ENCODE results near the gene FGD4.
"Not testable (repeated sequence)": the region's sequence is repeated elsewhere in the genome, so short reads cannot be mapped to it uniquely, and the experiment has no call there.

Gene FGD4

GRCh38 chr12:32496946-32497345 is 97.6 kb downstream of the FGD4 start:
- Histone ChIP-seq H2AFZ (ENCODE audit: low read depth, low read length) (no peak overlapping the region), H3K4me1 (ENCODE audit: insufficient read depth, low read length) (peaks cover 12% of the 10 kb centered on the region), H3K27me3 (ENCODE audit: insufficient read depth, low read length) (no peaks in the 10 kb centered on the region), H3K36me3 (ENCODE audit: insufficient read depth, low read length) (no peaks in the 10 kb centered on the region), H3K4me3 (ENCODE audit: low read length) (no peak overlapping the region), H3K9me3 (ENCODE audit: low read length) (no peaks in the 10 kb centered on the region)

DNA sequence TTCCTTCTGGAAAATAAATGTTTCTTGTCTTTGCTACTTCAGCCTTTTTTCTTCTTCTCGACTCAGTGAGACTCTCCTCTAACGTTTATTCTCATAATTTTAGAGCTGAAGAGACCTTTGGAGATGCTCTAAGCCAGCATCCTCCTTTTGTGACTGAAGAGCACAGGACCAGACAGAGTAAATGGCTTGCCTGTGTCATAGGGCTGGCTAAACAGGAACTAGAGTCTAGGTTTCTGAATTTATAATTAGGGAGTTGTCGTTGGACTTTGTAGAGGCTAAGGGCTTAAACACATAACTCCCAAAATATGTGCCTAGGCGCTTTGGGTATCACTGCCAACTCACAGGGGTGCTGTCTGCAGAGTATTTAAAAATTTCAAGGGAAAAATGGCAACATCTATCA is 98.5 kb downstream of the FGD4 start:
- Histone ChIP-seq H3K4me3 (ENCODE audit: low read length) (no peak overlapping the region), H3K36me3 (ENCODE audit: insufficient read depth, low read length) (no peaks in the 10 kb centered on the region), H2AFZ (ENCODE audit: low read depth, low read length) (no peak overlapping the region), H3K4me1 (ENCODE audit: insufficient read depth, low read length) (peaks cover 12% of the 10 kb centered on the region), H3K27me3 (ENCODE audit: insufficient read depth, low read length) (no peaks in the 10 kb centered on the region), H3K9me3 (ENCODE audit: low read length) (no peaks in the 10 kb centered on the region)

- H3K4me3 ChIP-seq (ENCODE audit: low read length), result no peak overlapping the region
- no peaks in the 10 kb centered on the region for H3K9me3 ChIP-seq (ENCODE audit: low read length)
- peaks cover 17% of the 10 kb centered on the region for H3K4me1 ChIP-seq (ENCODE audit: insufficient read depth, low read length)
- no peaks in the 10 kb centered on the region for H3K36me3 ChIP-seq (ENCODE audit: insufficient read depth, low read length)
- H2AFZ ChIP-seq (ENCODE audit: low read depth, low read length), result no peak overlapping the region
- H3K27me3 ChIP-seq (ENCODE audit: insufficient read depth, low read length), result no peaks in the 10 kb centered on the region
Observed at GRCh38 chr12:32499048-32499447, 99.7 kb downstream of the FGD4 start.

GRCh38 chr12:32501835-32502333 is 102.5 kb downstream of the FGD4 start:
- H3K27me3 ChIP-seq (ENCODE audit: insufficient read depth, low read length), result no peaks in the 10 kb centered on the region
- H3K9me3 ChIP-seq (ENCODE audit: low read length), result no peaks in the 10 kb centered on the region
- peak overlapping the region; percentile 92 for H3K4me3 ChIP-seq (ENCODE audit: low read length)
- no peaks in the 10 kb centered on the region for H3K36me3 ChIP-seq (ENCODE audit: insufficient read depth, low read length)
- peak overlapping the region; percentile 31 for H2AFZ ChIP-seq (ENCODE audit: low read depth, low read length)
- H3K4me1 ChIP-seq (ENCODE audit: insufficient read depth, low read length), result peaks cover 31% of the 10 kb centered on the region

DNA sequence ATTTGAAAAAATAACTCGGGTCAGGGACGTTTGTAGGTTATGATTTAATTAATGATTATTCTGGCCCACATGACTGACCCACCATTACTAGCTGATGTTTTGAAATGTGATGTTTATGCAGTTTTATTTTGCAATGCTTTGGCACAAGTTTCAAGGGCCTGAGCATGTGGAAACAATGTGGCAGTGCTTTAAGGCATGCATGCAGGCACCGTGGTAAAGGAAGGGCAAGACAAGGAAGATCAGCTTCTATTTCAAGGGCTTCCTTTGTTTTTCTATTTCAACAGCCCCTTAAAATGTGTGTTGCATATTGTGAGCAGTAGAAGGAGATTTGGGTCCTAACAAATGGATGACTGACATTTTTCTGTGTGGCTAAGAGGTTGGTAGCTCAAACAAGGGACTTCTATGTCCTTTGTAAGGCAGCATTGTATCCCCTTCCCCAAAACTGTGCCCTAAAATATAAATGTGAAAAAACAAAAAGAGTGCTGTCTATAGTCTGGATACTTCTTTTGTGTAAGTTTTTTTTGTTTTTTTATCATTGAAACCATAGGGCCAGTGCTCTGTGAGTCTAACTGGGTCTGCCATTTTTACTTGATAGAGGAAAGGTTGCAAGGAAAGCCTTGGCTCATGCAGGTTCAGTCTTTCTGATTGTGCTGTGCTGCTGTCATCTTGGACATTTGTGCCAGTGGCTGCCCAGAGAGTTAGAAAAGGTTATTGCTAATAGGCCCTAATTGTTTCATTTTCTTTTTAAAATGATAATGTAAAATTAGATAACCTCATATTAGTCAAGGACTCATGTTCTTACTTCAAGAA is 103.5 kb downstream of the FGD4 start:
- Histone ChIP-seq H3K4me3 (ENCODE audit: low read length) (peak overlapping the region; percentile 92), H3K36me3 (ENCODE audit: insufficient read depth, low read length) (no peaks in the 10 kb centered on the region), H3K9me3 (ENCODE audit: low read length) (no peaks in the 10 kb centered on the region), H2AFZ (ENCODE audit: low read depth, low read length) (peak overlapping the region; percentile 31), H3K27me3 (ENCODE audit: insufficient read depth, low read length) (no peaks in the 10 kb centered on the region), H3K4me1 (ENCODE audit: insufficient read depth, low read length) (peaks cover 31% of the 10 kb centered on the region)

DNA sequence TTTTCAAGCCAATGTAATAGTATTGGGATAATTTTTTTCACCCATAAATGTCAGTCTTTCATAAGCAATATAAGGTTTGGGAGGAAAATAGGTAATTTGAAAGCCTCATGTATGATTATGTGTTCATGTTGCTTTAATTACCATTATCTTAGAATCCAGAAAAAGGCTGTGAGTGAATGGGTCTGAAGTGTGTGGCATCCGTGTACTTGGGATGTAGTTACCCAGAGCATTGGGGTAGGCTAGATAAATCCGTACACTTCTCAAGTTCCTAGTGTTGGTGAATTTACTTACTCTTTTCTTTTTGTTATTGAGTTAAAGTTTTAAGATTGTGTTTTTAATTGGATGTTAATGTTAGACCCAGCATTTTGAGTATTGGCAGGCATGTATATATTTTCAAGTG is 104.4 kb downstream of the FGD4 start:
- Histone ChIP-seq H3K4me1 (ENCODE audit: insufficient read depth, low read length) (peaks cover 31% of the 10 kb centered on the region), H3K4me3 (ENCODE audit: low read length) (peak overlapping the region; percentile 92), H3K27me3 (ENCODE audit: insufficient read depth, low read length) (no peaks in the 10 kb centered on the region), H3K9me3 (ENCODE audit: low read length) (no peaks in the 10 kb centered on the region), H2AFZ (ENCODE audit: low read depth, low read length) (no peak overlapping the region), H3K36me3 (ENCODE audit: insufficient read depth, low read length) (no peaks in the 10 kb centered on the region)

GRCh38 chr12:32504591-32504990 is 105.2 kb downstream of the FGD4 start:
- peak overlapping the region; percentile 92 for H3K4me3 ChIP-seq (ENCODE audit: low read length)
- no peak overlapping the region for H2AFZ ChIP-seq (ENCODE audit: low read depth, low read length)

DNA sequence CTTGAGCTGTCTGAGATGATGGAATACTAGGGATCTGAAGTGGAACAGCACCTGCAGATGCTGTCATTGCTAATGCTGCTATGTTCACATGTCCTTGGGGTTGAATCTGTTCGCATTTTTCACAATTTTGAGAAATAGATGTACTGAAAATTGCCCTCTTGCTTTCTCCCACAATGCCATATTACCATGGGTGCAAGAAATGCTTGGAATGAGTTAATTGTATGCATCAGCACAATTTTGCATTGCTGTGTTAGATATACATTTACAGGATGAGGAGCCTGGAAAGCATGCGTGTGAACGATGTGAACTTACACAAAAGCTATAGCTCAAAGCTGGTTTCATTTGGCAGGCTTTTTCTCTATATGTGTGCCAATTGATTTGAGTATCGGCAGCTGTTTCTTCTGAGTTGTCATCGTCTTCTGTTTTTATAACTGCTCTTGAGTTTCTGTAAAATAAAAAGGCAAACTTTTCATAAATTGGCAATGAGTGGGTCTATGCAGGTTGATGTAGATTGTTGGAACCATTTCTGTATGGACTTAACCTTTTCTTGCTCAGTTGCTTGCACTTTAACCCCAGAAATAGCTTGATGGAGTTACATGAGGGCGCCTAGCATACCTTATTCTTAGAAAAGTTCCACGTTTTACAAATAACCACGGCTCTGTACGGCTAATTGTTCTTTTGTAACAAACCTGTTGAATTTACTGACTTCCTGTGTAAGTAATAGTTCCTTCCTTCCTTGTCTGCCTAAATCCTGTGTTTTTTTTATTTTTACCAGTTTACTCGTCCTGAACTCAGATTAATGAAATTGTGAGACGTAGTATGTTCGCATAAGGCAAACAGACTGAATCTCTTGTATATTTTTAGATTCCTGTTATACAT is 105.9 kb downstream of the FGD4 start:
- H2AFZ ChIP-seq (ENCODE audit: low read depth, low read length), result no peak overlapping the region
- peaks cover 31% of the 10 kb centered on the region for H3K4me1 ChIP-seq (ENCODE audit: insufficient read depth, low read length)
- no peaks in the 10 kb centered on the region for H3K9me3 ChIP-seq (ENCODE audit: low read length)
- H3K4me3 ChIP-seq (ENCODE audit: low read length), result peak overlapping the region; percentile 92
- H3K36me3 ChIP-seq (ENCODE audit: insufficient read depth, low read length), result no peaks in the 10 kb centered on the region
- H3K27me3 ChIP-seq (ENCODE audit: insufficient read depth, low read length), result no peaks in the 10 kb centered on the region

More at GRCh38 chr12:32504591-32504990, 105.2 kb downstream of the FGD4 start:
- no peaks in the 10 kb centered on the region for H3K36me3 ChIP-seq (ENCODE audit: insufficient read depth, low read length)
- peaks cover 31% of the 10 kb centered on the region for H3K4me1 ChIP-seq (ENCODE audit: insufficient read depth, low read length)
- no peaks in the 10 kb centered on the region for H3K27me3 ChIP-seq (ENCODE audit: insufficient read depth, low read length)
- H3K9me3 ChIP-seq (ENCODE audit: low read length), result no peaks in the 10 kb centered on the region

DNA sequence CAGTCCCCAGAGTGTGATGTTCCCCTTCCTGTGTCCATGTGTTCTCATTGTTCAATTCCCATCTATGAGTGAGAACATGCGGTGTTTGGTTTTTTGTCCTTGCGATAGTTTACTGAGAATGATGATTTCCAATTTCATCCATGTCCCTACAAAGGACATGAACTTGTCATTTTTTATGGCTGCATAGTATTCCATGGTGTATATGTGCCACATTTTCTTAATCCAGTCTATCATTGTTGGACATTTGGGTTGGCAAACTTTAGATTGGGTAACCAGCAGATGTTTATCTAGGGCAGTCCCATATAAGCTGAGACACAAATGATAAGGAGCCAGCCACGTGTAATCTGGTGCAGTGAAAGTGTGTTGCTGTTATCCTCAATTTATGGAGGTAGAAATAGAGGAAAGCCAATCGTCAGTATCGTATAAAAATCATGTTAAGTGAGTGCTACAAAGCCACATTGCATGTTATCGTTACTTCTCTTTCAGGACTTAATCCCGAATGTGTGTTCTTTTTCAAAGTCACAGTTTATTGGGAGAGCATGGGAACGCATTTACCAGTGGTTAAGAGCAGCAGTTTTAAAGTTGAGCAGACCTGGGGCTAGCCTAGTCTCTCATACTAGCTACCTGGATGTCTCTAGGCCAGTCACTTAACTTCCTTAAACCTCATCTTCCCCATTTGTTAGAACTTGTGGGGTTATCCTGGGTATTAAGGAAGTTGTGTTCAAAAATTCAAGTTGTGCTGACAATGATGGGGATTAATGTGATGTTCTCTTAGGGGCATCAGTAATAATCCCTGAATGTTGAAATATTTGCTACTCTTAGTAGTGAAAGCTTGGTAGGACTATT is 108.0 kb downstream of the FGD4 start:
- not testable (repeated sequence) for H3K4me3 ChIP-seq (ENCODE audit: low read length); H3K9me3 ChIP-seq (ENCODE audit: low read length); H2AFZ ChIP-seq (ENCODE audit: low read depth, low read length); H3K27me3 ChIP-seq (ENCODE audit: insufficient read depth, low read length); H3K36me3 ChIP-seq (ENCODE audit: insufficient read depth, low read length)
- peaks cover 26% of the 10 kb centered on the region for H3K4me1 ChIP-seq (ENCODE audit: insufficient read depth, low read length)

DNA sequence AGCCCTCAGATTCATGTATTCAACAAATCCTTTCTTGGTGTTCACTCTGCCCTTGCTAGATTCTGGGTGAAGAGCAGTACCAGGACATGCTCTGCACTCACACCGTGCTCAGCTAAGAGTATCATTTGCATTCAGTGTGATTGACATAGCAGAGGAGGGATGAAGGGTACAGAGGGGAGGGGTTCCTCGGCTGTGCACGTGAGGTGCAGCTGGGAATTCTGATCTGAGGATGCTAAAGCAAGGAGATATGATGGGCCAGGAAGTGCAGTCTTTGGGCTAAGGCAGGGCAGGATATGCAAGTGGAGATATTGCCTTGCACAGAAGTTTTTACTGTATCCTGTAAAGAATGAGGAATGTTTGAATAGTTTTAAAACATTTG is 108.6 kb downstream of the FGD4 start:
- Histone ChIP-seq H3K4me3 (ENCODE audit: low read length) (no peak overlapping the region), H2AFZ (ENCODE audit: low read depth, low read length) (no peak overlapping the region), H3K4me1 (ENCODE audit: insufficient read depth, low read length) (peaks cover 26% of the 10 kb centered on the region), H3K27me3 (ENCODE audit: insufficient read depth, low read length) (no peaks in the 10 kb centered on the region), H3K36me3 (ENCODE audit: insufficient read depth, low read length) (no peaks in the 10 kb centered on the region), H3K9me3 (ENCODE audit: low read length) (no peaks in the 10 kb centered on the region)

DNA sequence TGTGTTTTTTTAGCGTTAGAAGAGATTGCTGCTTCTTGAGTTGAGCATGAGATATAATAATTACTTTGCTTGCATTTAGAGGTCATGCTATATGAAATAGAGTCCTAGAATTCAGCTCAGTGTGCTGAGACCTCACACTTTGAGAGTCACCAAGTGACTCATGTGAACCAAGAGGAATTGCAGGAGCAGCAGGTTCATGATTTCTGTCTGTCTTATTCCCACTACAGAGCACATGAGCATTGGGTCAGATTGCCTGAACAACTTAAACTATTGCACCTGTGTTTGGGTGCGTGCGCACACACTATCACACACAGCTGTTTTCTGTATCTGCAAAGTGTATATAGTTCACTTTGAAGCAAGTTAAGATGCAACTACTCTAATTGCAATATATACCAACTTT is 109.3 kb downstream of the FGD4 start:
- H3K27me3 ChIP-seq (ENCODE audit: insufficient read depth, low read length), result no peaks in the 10 kb centered on the region
- H3K36me3 ChIP-seq (ENCODE audit: insufficient read depth, low read length), result no peaks in the 10 kb centered on the region
- peaks cover 25% of the 10 kb centered on the region for H3K4me1 ChIP-seq (ENCODE audit: insufficient read depth, low read length)
- no peak overlapping the region for H3K4me3 ChIP-seq (ENCODE audit: low read length)
- no peaks in the 10 kb centered on the region for H3K9me3 ChIP-seq (ENCODE audit: low read length)
- H2AFZ ChIP-seq (ENCODE audit: low read depth, low read length), result no peak overlapping the region

DNA sequence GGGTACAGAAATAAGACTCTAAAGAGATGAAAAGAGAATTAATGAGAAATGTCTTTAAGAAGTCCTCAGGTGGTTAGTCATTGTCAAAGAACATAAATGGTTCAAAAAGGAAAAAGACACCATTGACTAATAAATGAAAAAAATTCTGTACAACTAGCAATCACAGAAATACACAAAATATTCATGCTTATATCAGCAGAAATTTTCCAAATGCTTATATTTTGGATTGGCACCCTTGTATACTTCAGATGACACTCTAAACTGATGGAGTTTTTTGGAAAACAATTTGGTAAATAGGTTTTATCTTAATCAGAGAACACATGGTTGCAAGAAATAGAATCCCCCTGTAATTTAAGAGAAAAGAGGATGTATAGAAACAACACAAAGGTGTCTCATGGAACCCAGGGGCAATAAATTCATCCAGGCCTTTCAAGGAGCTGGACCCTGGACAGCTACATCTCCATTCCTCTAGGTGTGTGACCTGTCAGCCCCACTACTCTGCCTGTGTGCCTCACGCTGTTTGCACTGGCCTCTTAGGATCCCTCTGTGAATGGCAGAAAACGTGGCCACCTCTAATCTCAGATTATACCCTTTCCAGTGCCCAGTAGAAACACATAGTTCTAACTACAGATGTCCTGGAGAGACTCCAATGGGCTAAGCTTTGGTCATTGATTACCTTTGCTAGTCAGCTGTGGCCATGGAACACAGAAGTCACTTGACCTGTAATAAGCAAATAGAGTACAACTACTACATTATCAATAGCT is 110.2 kb downstream of the FGD4 start:
- Histone ChIP-seq H3K36me3 (ENCODE audit: insufficient read depth, low read length) (no peaks in the 10 kb centered on the region), H3K4me3 (ENCODE audit: low read length) (no peak overlapping the region), H3K27me3 (ENCODE audit: insufficient read depth, low read length) (no peaks in the 10 kb centered on the region), H2AFZ (ENCODE audit: low read depth, low read length) (no peak overlapping the region), H3K4me1 (ENCODE audit: insufficient read depth, low read length) (peaks cover 16% of the 10 kb centered on the region), H3K9me3 (ENCODE audit: low read length) (no peaks in the 10 kb centered on the region)

Measured in neuron (in vitro differentiated cells).